Neutrophil (primary cell): ENCODE measurements around the gene PPIE.

Source experiments
- H3K27ac ChIP-seq: fragments of 200-600 bp; sonication (generic); 2 replicates; pipeline ENCODE4 v1.5.1; 2016; ENCODE audit warnings: mild to moderate bottlenecking, moderate library complexity
- H3K27me3 ChIP-seq: fragments of 200-600 bp; sonication (generic); 2 replicates; pipeline ENCODE4 v1.6.0; 2016; ENCODE audit warnings: mild to moderate bottlenecking
- H3K36me3 ChIP-seq: fragments of 200-600 bp; sonication (generic); 2 replicates; pipeline ENCODE4 v1.5.1; 2017
- H3K4me1 ChIP-seq, 2 experiments: fragments of 200-600 bp in 1 of 2; sonication (generic) in 1 of 2; 1 replicate in 1 of 2; 2 replicates in 1 of 2; pipeline versions ENCODE4 v1.5.1 to v1.6.1; 2013 to 2016; ENCODE audit warnings: low read depth in 1 of 2, low read length in 1 of 2, mild to moderate bottlenecking in 1 of 2, moderate library complexity in 1 of 2; ENCODE audit not compliant: control insufficient read depth in 1 of 2, insufficient read depth in 1 of 2
- H3K4me3 ChIP-seq, 2 experiments: fragments of 200-600 bp in 1 of 2; sonication (generic) in 1 of 2; 1 replicate in 1 of 2; 2 replicates in 1 of 2; pipeline ENCODE4 v1.5.1; 2013 to 2016; ENCODE audit warnings: low read depth in 1 of 2, low read length in 1 of 2, mild to moderate bottlenecking in 1 of 2, moderate library complexity in 1 of 2
- H3K9me3 ChIP-seq: fragments of 200-600 bp; sonication (generic); 2 replicates; pipeline ENCODE4 v1.5.1; 2016
- CTCF ChIP-seq: fragments of 200-600 bp; sonication (generic); IDR thresholded peaks from 2 replicates; pipeline ENCODE4 v1.5.1; 2016; ENCODE audit warnings: antibody characterized with exemption

The PPIE gene

GRCh38 chr1:39729030-39729429, 9.7 kb upstream of the PPIE start:
- Histone ChIP-seq H3K4me1 (no peaks in the 10 kb centered on the region), H3K9me3 (no peaks in the 10 kb centered on the region), H3K36me3 (no peaks in the 10 kb centered on the region), H3K27me3 (peaks cover 100% of the 10 kb centered on the region), H3K27ac (no peak overlapping the region), H3K4me3 (no peak overlapping the region)
- no peak for TF ChIP-seq CTCF

GRCh38 chr1:39729842-39730241, 8.8 kb upstream of the PPIE start:
- Histone ChIP-seq H3K4me1 (no peaks in the 10 kb centered on the region), H3K27ac (no peak overlapping the region), H3K27me3 (peaks cover 100% of the 10 kb centered on the region), H3K4me3 (no peak overlapping the region), H3K36me3 (no peaks in the 10 kb centered on the region), H3K9me3 (no peaks in the 10 kb centered on the region)
- no peak for TF ChIP-seq CTCF

- Histone ChIP-seq H3K4me1 (no peaks in the 10 kb centered on the region), H3K36me3 (no peaks in the 10 kb centered on the region), H3K4me3 (no peak overlapping the region), H3K27ac (no peak overlapping the region), H3K27me3 (peaks cover 82% of the 10 kb centered on the region), H3K9me3 (no peaks in the 10 kb centered on the region)
- no peak for TF ChIP-seq CTCF
Observed at GRCh38 chr1:39732730-39733129, 6.0 kb upstream of the PPIE start.

- peaks cover 78% of the 10 kb centered on the region for H3K27me3 ChIP-seq
- no peaks in the 10 kb centered on the region for H3K9me3 ChIP-seq
- H3K4me1 ChIP-seq: no peaks in the 10 kb centered on the region
- no peak for TF ChIP-seq CTCF
- no peak overlapping the region for H3K27ac ChIP-seq
- H3K4me3 ChIP-seq: no peak overlapping the region
- no peaks in the 10 kb centered on the region for H3K36me3 ChIP-seq
Observed at GRCh38 chr1:39733161-39733560, 5.5 kb upstream of the PPIE start.

- H3K4me1 ChIP-seq: peaks cover 6 to 10% of the 10 kb centered on the region in 2 experiments
- H3K36me3 ChIP-seq: peaks cover 4% of the 10 kb centered on the region
- no peak overlapping the region for H3K4me3 ChIP-seq
- H3K27ac ChIP-seq: no peak overlapping the region
- no peaks in the 10 kb centered on the region for H3K9me3 ChIP-seq
- TF ChIP-seq CTCF: no peak
- peaks cover 52% of the 10 kb centered on the region for H3K27me3 ChIP-seq
Observed at GRCh38 chr1:39735731-39736130, 3.0 kb upstream of the PPIE start.
